ENCODE measurements around the gene PPP1R16B. TPM values are rescaled to one million over a fixed set of nuclear protein-coding genes. Genes with fewer than 3 reads are reported as not detected.

PPP1R16B gene
- total RNA-seq, 1 donor from 2014 or later, result 2.6 TPM

- DNase-seq (ENCODE audit: low spot score), result peak; percentile 98
These were observed 156.8 kb downstream of the PPP1R16B start, which contains the start of gene DHX35 for GRCh38 chr20:38962044-38962927. TSS of gene DHX35 (plus strand) at chr20:38962344. CDS start at chr20:38962368, 24 bp downstream.

GRCh38 chr20:38962928-38963401 is 157.5 kb downstream of the PPP1R16B start:
- DNase-seq (ENCODE audit: low spot score), result peak; percentile 3

- no peak for DNase-seq (ENCODE audit: low spot score)
These were observed 158.2 kb downstream of the PPP1R16B start for GRCh38 chr20:38963745-38964144.

GRCh38 chr20:38965264-38965663 is 159.8 kb downstream of the PPP1R16B start:
- DNase-seq (ENCODE audit: low spot score), result no peak

GRCh38 chr20:38968090-38968489 is 162.6 kb downstream of the PPP1R16B start:
- DNase-seq (ENCODE audit: low spot score), result no peak

GRCh38 chr20:38969708-38970107 is 164.2 kb downstream of the PPP1R16B start:
- DNase-seq (ENCODE audit: low spot score), result no peak

- DNase-seq (ENCODE audit: low spot score), result no peak
These were observed 164.8 kb downstream of the PPP1R16B start for GRCh38 chr20:38970302-38970701.

Other genes with a start within 250 kb of the PPP1R16B start
- gene ADIG, start 224.5 kb upstream of the PPP1R16B start, total RNA-seq (ENCODE audit: insufficient read depth, low replicate concordance), result not detected
- 0.96 TPM for gene ARHGAP40, start 203.9 kb upstream of the PPP1R16B start, total RNA-seq (ENCODE audit: insufficient read depth, low replicate concordance)
- gene SLC32A1, start 81.2 kb upstream of the PPP1R16B start, total RNA-seq (ENCODE audit: insufficient read depth, low replicate concordance), result 6.3 TPM
- gene ACTR5, start 57.2 kb upstream of the PPP1R16B start, total RNA-seq (ENCODE audit: insufficient read depth, low replicate concordance), result 2.4 TPM
- 5.3 TPM for gene FAM83D, start 120.7 kb downstream of the PPP1R16B start, total RNA-seq (ENCODE audit: insufficient read depth, low replicate concordance)
- gene DHX35, start 156.6 kb downstream of the PPP1R16B start, total RNA-seq (ENCODE audit: insufficient read depth, low replicate concordance), result 11.1 TPM